Measurements from ENCODE around the gene KCNK5.

The KCNK5 gene

DNA sequence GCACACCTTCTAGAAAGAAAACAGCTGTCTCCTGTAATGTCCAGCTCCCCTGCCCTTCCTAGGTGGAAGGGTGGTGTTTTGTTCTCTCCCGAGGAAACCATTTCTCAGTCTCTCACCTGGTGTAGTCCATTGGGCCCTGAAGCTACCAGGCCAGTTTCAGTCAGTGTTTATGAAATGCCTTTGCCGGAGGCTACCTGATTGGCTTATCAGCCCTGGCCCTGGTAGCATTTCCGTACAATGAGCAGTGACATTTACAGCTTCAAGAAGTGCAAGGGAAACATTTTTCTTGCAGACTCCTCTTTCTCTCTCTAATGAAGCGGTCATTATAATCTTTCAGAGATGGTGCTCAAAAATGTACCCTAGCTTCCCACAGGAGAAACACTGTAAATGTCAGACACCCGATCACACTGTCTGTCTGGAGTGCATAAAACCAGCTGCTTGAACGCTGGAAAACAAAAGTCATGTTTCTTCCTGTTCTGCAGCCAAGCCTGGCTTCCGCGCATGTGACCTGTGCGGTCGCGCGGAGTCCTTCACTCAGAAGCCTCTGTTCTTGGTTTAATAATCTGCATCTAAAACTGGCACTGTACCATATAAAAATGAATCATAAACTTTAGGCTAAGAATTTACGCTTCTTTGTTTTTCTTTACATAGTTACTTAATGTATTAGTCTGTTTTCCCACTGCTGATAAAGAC is 85.9 kb downstream of the KCNK5 start:
- DNase-seq (ENCODE audit: low read depth in 1 of 2, low spot score in 1 of 2) = no peak

DNA sequence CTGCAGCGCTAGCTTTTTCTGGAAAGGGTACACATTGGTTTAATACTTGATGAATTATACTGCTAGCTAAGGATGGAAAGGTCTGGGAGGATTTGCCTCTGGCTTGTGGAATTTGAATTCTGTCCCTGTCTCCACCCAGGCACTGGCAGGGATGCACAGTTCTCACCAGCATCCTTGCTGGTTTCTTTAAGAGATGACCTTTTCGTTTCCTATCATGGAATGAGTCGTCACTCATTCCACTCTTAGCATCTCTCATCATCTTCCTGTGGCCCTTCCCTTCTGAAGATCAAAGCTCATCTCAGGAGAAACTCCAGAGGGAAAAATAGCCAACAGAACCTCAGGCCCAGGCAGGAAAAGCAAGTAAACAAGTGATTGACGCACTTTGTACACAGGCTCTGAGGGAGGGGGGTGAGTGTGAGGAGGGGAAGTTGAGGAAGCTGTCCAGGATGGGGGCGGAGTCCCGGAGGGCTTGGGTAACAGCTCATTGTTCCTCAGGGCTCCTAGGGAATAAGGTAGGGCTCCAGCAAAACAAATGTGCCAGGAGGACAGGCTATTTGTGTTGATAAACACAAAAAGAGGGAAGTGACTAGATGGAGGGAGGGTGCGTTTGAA is 88.6 kb downstream of the KCNK5 start:
- DNase-seq (ENCODE audit: low read depth in 1 of 2, low spot score in 1 of 2) = no peak
